GM12801 (cell line): ENCODE measurements around the gene TBC1D25.

Experiments used
- TF ChIP-seq, protein P1 (sequence below): IDR thresholded peaks from one replicate; pipeline ENCODE4 v1.5.1; 2011; ENCODE audit warnings: control low read depth; ENCODE audit not compliant: insufficient read length; ENCODE audit errors: extremely low read depth

The TBC1D25 gene

DNA sequence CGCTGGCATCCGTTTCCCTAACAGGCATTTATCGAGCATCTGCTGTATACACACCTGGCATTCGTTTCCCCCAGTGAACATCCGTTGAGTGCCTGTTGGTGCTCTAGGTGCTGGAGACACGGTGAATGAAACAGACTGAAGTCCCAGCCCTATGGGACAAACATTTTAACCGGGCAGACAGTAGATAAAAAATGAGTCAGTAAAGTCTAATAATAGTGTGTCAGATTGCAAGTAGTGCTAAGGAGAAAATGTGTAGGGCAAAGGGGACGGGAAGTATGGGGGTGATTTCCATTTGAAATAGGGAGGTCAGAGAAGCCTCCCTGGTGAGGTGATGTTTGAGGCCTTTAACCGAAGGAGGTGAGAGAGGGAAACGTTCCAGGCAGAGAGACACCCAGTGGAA, 23.2 kb upstream of the TBC1D25 start:
- TF ChIP-seq, protein P1, sequence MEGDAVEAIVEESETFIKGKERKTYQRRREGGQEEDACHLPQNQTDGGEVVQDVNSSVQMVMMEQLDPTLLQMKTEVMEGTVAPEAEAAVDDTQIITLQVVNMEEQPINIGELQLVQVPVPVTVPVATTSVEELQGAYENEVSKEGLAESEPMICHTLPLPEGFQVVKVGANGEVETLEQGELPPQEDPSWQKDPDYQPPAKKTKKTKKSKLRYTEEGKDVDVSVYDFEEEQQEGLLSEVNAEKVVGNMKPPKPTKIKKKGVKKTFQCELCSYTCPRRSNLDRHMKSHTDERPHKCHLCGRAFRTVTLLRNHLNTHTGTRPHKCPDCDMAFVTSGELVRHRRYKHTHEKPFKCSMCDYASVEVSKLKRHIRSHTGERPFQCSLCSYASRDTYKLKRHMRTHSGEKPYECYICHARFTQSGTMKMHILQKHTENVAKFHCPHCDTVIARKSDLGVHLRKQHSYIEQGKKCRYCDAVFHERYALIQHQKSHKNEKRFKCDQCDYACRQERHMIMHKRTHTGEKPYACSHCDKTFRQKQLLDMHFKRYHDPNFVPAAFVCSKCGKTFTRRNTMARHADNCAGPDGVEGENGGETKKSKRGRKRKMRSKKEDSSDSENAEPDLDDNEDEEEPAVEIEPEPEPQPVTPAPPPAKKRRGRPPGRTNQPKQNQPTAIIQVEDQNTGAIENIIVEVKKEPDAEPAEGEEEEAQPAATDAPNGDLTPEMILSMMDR: no peak

- TF ChIP-seq, protein P1: no peak
These were observed 22.5 kb upstream of the TBC1D25 start for GRCh38 chrX:48516987-48517386.

DNA sequence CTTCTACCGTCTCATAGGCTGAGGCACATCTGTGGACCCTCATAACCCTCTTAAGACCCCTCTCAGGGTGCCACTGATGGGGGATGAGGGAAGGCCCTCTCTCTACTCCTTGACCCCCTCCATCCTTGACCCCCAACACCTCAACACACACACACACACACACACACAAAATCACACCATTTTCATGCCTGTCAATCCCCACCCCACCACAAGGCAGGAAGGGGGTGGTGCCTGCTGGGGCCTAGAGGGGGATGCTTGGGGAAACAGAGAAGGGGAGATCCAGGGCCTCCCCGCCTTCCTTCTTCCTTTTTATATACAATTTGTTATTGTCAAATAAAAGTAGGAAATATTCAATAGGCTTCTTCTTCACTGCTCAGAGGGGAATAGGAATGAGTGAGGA, 19.1 kb upstream of the TBC1D25 start:
- TF ChIP-seq, protein P1: no peak

GRCh38 chrX:48520976-48521352, 18.6 kb upstream of the TBC1D25 start:
- TF ChIP-seq, protein P1: no peak

GRCh38 chrX:48521353-48522243, 17.9 kb upstream of the TBC1D25 start, which contains the start of gene EBP:
Gene EBP (plus strand): TSS chrX:48521808. CDS start chrX:48523772, 1,964 bp downstream.
- TF ChIP-seq, protein P1: no peak

GRCh38 chrX:48522291-48522690, 17.2 kb upstream of the TBC1D25 start:
- TF ChIP-seq, protein P1: no peak

GRCh38 chrX:48523682-48524081, 15.8 kb upstream of the TBC1D25 start:
- TF ChIP-seq, protein P1: no peak
